HG02610 (cell line): ENCODE data around the gene ZNF12.
"Not testable (repeated sequence)": the region's sequence is repeated elsewhere in the genome, so short reads cannot be mapped to it uniquely, and the experiment has no call there.

Experiments used
- ATAC-seq: cut with Tn5 transposase; IDR thresholded peaks from one replicate; pipeline ENCODE4 v1.9.1; 2021; ENCODE audit warnings: mild to moderate bottlenecking, moderate library complexity; ENCODE audit not compliant: unreplicated experiment

Gene ZNF12

DNA sequence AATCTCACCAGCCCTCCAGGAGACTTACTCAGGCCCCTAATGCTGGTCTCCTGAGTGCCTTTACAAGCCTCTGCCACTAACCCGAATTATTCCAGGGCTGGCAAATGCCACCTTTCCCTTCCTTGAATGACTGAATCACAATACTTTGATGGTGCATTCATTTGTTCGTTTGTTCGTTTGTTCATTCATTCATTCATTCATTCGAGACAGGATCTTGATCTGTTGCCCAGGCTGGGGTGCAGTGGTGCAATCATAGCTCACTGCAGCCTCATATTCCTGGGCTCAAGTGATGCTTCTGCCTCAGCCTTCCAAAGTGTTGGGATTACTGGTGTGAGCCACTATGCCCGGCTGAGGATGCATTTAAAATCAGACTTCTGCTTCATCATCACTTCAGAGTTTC, 6.0 kb downstream of the ZNF12 start:
- ATAC-seq = no peak

- ATAC-seq = no peak
Observed at GRCh38 chr7:6691609-6692106, 15.1 kb downstream of the ZNF12 start.

GRCh38 chr7:6691103-6691502, 15.6 kb downstream of the ZNF12 start:
- no peak for ATAC-seq

GRCh38 chr7:6680146-6680545, 26.6 kb downstream of the ZNF12 start:
- no peak for ATAC-seq

DNA sequence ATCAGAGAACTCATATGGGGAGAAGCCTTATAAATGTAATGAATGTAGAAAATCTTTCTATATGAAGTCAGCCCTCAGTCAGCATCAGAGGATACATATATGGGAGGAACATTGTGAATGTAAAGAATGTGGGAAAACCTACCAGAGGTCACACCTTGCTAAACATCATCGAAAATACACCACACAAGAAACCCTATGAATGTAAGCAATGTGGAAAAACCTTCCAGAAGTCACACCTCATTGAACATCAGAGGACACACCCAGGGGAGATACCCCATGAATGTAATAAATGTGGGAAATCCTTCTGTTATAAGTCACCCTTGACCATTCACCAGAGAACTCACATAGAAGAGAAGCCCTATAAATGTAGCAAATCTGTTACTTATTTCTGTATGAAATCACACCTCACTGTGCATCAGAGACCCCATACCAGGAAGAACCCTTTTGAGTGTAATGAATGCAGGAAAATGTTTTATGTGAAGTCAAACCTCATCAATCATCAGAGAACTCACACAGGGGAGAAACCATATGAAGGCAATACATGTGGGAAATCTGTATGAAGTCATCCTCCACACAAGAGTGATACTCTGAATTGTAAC, 30.8 kb downstream of the ZNF12 start:
- no peak for ATAC-seq

GRCh38 chr7:6670851-6671250, 35.9 kb downstream of the ZNF12 start:
- not testable (repeated sequence) for ATAC-seq

GRCh38 chr7:6658618-6659345, 48.0 kb downstream of the ZNF12 start:
- no peak for ATAC-seq

DNA sequence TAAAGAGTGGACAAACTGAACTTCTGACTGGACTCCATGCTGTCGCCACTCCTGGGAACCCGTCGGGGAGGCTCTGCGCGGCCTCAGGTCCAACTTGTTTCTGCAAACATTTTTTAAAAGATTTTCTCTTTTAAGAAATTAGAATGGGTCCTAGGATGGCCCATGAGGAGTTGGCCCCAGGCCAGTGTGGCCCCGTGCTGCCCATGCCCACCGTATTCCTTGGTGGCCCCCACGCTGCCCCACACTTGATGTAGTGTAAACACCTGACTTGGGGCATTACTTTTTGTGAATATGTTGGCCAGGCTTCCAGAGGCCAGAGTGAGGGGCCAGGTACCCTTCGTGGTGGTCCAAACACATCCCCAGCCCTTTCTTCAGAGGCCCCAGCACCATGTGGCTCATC, 50.3 kb downstream of the ZNF12 start:
- ATAC-seq = no peak

- no peak for ATAC-seq
Observed at GRCh38 chr7:6655636-6656385, 50.9 kb downstream of the ZNF12 start.

- ATAC-seq = no peak
Observed at GRCh38 chr7:6654842-6655610, 51.7 kb downstream of the ZNF12 start.

GRCh38 chr7:6654113-6654841, 52.5 kb downstream of the ZNF12 start:
- ATAC-seq = no peak

GRCh38 chr7:6653071-6654003, 53.4 kb downstream of the ZNF12 start:
- ATAC-seq = no peak

DNA sequence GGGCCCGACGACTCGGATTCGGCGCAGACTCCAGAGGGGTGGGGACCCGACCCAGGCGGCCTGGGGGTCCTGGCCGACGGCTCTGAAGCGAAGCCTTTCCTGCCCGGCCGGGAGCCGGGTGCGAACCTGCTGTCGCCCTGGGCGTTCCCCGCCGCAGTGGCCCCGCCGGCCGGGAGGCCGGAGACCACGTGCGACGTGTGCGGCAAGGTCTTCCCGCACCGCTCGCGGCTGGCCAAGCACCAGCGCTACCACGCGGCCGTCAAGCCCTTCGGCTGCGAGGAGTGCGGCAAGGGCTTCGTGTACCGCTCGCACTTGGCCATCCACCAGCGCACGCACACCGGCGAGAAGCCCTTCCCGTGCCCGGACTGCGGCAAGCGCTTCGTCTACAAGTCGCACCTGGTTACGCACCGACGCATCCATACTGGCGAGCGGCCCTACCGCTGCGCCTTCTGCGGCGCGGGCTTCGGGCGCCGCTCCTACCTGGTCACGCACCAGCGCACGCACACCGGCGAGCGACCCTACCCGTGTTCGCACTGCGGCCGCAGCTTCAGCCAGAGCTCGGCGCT, 54.2 kb downstream of the ZNF12 start:
- ATAC-seq = no peak

DNA sequence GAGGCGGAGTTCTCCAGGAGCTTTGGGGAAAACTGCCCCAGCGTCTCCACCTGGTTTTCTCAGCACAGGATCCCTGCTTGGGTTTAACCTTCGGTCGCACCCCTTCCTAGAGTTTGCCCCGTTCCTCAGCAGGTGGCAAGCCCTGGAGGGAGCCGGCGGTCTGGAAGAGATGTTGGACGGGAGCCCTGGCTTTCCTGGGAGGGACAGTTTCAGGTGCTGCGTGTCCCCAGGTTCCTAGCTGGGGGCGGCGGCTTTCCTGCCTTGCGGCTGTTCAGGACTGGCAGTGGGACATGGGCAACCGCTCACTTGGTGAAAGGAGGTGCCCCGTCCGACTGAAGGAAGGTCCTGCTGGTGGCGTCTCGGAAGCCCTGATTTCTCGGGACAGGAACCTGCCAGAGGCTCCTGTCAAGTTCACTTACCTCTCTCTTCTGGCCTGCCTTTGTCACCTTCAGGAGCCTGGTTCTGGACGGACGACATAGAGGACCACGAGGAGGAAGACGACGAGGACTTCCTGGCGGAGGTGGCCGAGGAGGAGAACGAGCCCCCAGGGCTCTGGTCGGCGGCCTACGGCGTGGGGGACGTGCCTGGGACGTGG, 54.8 kb downstream of the ZNF12 start:
- ATAC-seq = no peak

- ATAC-seq = no peak
Observed at GRCh38 chr7:6650521-6651011, 56.2 kb downstream of the ZNF12 start.

DNA sequence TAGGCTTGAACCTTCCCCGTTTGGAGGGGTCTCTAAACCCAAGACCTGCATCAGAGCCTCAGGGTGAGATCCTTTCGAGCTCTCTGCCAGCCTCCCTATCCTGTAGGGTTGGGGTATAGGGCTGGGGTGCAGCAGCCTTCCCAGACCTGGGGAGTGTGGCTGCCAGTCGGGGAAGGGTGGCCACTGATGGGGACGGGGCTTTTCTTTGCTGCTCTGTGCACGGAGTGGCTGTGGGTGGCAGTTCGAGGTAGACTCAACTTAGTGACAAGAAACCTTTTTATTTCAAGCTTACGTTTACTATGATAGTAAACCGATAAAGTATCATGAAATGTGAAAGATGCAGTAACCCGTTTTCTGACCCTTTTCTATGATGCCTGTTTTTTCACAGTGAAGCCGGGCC, 56.7 kb downstream of the ZNF12 start:
- no peak for ATAC-seq

GRCh38 chr7:6649241-6649961, 57.3 kb downstream of the ZNF12 start:
- ATAC-seq = no peak

DNA sequence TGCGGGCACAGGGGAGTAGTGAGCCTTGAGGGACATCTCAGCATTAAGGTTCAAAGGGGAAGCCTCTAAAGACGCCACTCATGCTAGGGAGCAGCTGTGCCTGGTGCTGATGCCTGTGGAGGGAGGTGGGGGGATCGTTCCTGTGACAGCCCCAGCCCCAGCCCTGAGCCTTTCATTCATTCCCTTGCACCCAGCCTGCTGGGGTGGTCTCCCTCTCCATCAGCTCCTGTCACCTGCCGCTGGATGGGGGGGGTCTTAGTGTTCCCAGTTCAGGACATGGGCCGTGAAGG, 58.0 kb downstream of the ZNF12 start:
- no peak for ATAC-seq
